Stimulated activated CD4-positive, alpha-beta T cell treated with anti-CD3 and anti-CD28 coated beads, TNF-alpha, amount 100 ng/mL, for 24 hours (primary cell): Measurements from ENCODE around the gene NDUFAF7.
"Not testable (repeated sequence)": the region's sequence is repeated elsewhere in the genome, so short reads cannot be mapped to it uniquely, and the experiment has no call there.

Experiments used
- DNase-seq, 3 experiments: peaks; one replicate each; pipeline ENCODE4 v3.0.0-alpha.2; 2020; ENCODE audit warnings: low read depth in 3 of 3

The NDUFAF7 gene

GRCh38 chr2:37282746-37283145, 51.3 kb downstream of the NDUFAF7 start:
- DNase-seq = no peak

- no peak for DNase-seq
These were observed 51.7 kb downstream of the NDUFAF7 start for GRCh38 chr2:37283207-37283606.

DNA sequence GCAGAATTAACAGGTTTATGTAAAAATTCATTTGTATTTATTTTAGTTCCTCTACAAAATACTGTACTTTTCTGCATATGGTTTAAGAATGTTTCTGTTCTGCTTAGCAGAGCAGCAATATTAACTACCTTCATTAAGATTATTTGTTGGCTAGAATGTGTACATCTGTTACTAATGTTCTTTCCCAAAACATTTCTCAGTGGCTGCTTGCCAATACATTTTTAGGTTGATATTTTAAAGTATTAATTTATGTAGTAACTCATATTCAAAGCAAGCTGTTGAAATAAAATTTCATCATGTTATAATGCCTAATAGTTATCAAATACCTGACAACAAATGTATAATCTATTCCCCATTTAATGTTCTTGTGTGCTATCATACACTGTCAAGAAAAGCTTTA, 52.9 kb downstream of the NDUFAF7 start:
- DNase-seq = no peak

DNA sequence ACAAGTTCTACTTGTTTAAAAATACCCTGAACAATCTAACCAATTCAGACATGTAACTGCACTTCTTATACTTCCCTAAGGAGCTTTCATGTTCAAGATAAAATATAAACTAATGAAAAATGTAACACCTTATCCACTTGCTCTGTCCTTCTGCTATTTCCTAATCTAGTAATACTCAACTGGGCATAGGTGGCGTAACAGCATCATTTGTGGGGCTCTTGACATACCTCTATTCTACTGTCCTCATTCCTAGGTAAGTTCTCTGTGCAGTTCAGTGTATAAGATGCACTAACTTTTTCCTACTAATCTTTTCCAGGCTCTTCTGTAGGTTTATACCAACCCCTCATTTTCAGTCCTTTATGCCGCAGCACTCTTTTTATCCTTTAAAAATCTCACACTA, 56.5 kb downstream of the NDUFAF7 start:
- DNase-seq = no peak

DNA sequence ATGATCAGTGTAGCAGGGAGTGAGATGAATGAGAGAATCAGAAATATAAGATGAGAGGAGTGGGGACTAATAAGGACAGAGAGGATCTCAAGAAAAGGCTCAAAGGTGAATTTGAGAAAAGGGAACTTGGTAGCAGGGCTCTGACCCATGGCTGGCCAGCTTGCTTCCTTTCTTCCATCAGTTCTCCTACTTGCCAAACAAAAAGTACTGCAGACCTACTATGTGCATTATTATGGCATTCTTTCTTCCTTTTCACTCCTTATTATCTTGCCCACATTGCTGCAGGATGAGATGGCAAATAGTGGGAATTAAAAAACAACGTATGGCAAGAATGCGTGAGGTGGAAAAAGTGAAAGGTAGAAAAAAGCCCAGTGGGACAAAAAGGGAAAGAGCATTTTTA, 60.2 kb downstream of the NDUFAF7 start:
- DNase-seq = no peak

DNA sequence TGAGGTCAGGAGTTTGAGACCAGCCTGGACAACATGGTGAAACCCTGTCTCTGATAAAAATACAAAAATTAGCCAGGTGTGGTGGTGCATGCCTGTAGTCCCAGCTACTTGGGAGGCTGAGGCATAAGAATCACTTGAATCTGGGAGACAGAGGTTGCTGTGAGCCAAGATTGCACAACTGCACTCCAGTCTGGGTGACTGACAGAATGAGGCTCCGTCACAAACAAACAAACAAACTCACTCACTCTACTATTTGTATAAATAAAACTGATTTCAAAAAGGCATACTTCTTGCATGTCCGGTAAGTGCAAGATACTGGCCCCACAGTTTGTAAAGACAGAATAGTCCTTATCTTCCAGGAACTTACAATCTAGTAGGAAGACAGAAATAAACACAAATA, 63.4 kb downstream of the NDUFAF7 start:
- DNase-seq = not testable (repeated sequence)

DNA sequence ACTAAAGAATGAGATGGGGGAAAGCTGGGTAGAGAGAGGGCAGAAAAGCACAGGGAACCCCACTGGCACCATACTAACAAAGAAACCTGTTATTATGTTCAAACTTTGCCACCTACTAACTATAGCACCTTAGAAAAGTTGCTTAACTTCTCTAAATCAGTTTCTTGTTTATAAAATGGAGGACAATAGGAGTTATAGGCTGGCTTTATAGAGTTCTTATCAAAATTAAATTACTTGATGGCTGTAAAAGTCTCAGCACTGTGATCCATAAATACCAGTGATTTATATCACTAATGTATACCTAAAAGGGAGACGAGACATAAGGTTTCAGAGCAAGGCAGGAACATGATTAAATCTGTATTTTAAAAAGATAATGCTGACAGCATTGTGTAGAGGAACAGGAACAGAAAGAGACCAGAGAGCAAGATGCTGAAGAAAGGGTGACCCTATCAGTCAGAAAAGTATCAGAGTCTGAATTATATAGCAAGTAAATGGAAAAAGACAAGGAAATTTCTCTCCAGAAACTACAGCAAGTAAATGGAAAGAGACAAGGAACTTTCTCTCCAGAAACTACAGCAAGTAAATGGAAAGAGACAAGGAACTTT, 64.1 kb downstream of the NDUFAF7 start:
- DNase-seq = no peak

GRCh38 chr2:37297632-37298031, 66.2 kb downstream of the NDUFAF7 start:
- no peak for DNase-seq
